Endodermal cell (in vitro differentiated cells): ENCODE measurements around the gene CRIP2. TPM values are rescaled to one million over a fixed set of nuclear protein-coding genes. Genes with fewer than 3 reads are reported as not detected.

Source experiments
- DNase-seq: peaks from one replicate; pipeline ENCODE4 v3.0.0-alpha.2; 2017
- H3K27ac ChIP-seq: 2 replicates; pipeline ENCODE4 v1.5.1; 2013; ENCODE audit warnings: mild to moderate bottlenecking, low read depth, low read length, moderate library complexity
- H3K27me3 ChIP-seq: 2 replicates; pipeline ENCODE4 v1.6.1; 2013; ENCODE audit warnings: mild to moderate bottlenecking, low read length, moderate library complexity; ENCODE audit not compliant: insufficient read depth, control insufficient read depth, poor library complexity, severe bottlenecking
- H3K36me3 ChIP-seq: 2 replicates; pipeline ENCODE4 v1.7.0; 2013; ENCODE audit warnings: mild to moderate bottlenecking, low read length, moderate library complexity; ENCODE audit not compliant: control insufficient read depth, insufficient read depth
- H3K4me1 ChIP-seq: one replicate; pipeline ENCODE4 v1.7.0; 2013; ENCODE audit warnings: low read length; ENCODE audit not compliant: control insufficient read depth, insufficient read depth
- H3K4me3 ChIP-seq: 2 replicates; pipeline ENCODE4 v1.5.1; 2013; ENCODE audit warnings: mild to moderate bottlenecking, low read length, moderate library complexity
- H3K9ac ChIP-seq: 2 replicates; pipeline ENCODE4 v1.6.1; 2013; ENCODE audit warnings: mild to moderate bottlenecking, low read length, moderate library complexity; ENCODE audit not compliant: poor library complexity, severe bottlenecking; ENCODE audit errors: extremely low read depth
- H3K9me3 ChIP-seq: 2 replicates; pipeline ENCODE4 v1.6.1; 2013; ENCODE audit warnings: mild to moderate bottlenecking, low read length, moderate library complexity; ENCODE audit not compliant: control insufficient read depth
- H3K27ac Mint-ChIP-seq: 2 replicates; pipeline ENCODE4 v1.8.0; 2020; ENCODE audit warnings: mixed read lengths
- H3K27me3 Mint-ChIP-seq: 2 replicates; pipeline ENCODE4 v1.8.0; 2021; ENCODE audit warnings: mild to moderate bottlenecking, mixed read lengths; ENCODE audit not compliant: insufficient read depth
- H3K36me3 Mint-ChIP-seq: 2 replicates; pipeline ENCODE4 v1.8.0; 2020; ENCODE audit warnings: low read depth, mixed read lengths
- H3K4me1 Mint-ChIP-seq: 2 replicates; pipeline ENCODE4 v1.8.0; 2020; ENCODE audit warnings: mixed read lengths
- H3K4me3 Mint-ChIP-seq: 2 replicates; pipeline ENCODE4 v1.8.0; 2020; ENCODE audit warnings: mild to moderate bottlenecking, moderate library complexity, mixed read lengths
- H3K9me3 Mint-ChIP-seq: 2 replicates; pipeline ENCODE4 v1.8.0; 2020; ENCODE audit warnings: mild to moderate bottlenecking, mixed read lengths
- CTCF ChIP-seq: fragments of 200-600 bp; sonication (generic); conservative IDR thresholded peaks from 2 replicates; pipeline ENCODE4 v1.5.0; 2021; ENCODE audit warnings: antibody characterized with exemption, mild to moderate bottlenecking
- WGBS, 2 experiments: methylation state at CpG; one replicate each; pipeline versions ENCODE4 v1.1.5 to v1.1.7; 2013; ENCODE audit warnings: missing lambda C conversion rate in 2 of 2, mixed read lengths in 1 of 2; ENCODE audit not compliant: insufficient coverage in 1 of 2, insufficient read length in 1 of 2; 5-methylcytosine and 5-hydroxymethylcytosine counted together
- total RNA-seq, 2 donors: library from RNA; stranded (reverse); fragmentation: NEBNext Ultra II Directional in 1 of 2; extraction: Animal tissue kit (Norgen Biotek cat#: 25700) in 1 of 2; gene quantifications; 2 replicates in 1 of 2; 3 replicates in 1 of 2; pipeline ENCODE4 v1.2.1, GENCODE V29; 2021

CRIP2 gene
- total RNA-seq, 2 donors from 2014 or later: 3.9 to 5.3 TPM

DNA sequence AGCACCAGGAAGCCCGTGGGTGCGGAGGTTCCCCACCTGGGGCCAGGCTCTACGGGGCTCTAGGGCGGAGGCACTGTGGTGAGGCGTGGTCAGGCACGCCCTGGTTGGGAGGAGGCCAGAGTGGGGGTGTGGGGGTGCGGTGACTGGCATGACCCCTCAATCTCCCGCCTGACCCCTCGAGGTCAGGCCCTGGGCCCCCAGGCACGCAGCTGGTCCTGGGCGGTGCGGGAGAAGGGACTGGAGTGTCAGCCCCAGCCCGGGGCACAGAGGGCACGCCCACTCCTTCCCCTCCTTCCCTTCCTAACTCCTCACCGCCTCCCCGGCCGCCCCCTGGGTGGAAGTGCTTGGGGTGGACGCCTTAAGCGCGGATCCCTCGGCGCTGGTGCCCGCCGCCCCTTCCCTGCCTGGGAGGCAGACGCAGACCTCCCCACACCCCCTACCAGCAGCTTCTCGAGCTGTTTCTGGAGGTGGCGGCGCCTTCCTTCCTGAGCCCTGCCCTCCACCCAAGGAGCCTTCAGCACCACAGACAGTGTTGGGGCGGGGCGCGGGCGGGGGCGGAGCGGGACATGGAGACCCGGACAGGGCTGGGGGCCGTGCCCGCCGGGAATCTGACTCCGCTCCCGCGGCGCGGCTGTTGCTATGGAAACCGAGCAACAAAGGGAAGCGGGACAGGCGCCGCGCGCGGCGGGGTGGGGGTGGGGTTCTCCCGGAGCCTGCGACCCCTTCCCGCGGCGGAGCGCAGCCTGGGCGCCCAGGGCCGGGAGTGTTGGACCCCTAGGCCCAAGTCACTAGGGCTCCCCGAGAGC lies 741 bp upstream of the CRIP2 start:
- Mint-ChIP-seq H3K4me3 (peak overlapping the region; percentile 50), H3K27me3 (peaks cover 34% of the 10 kb centered on the region), H3K9me3 (peaks cover 2% of the 10 kb centered on the region), H3K36me3 (peaks cover 1% of the 10 kb centered on the region), H3K27ac (no peak overlapping the region), H3K4me1 (no peaks in the 10 kb centered on the region)
- no peaks in the 10 kb centered on the region for H3K9me3 ChIP-seq
- peak overlapping the region; percentile 56 for H3K4me3 ChIP-seq
- peaks cover 42% of the 10 kb centered on the region for H3K27me3 ChIP-seq
- no peaks in the 10 kb centered on the region for H3K4me1 ChIP-seq
- H3K27ac ChIP-seq: peak overlapping the region; percentile 97
- peaks cover 7% of the 10 kb centered on the region for H3K36me3 ChIP-seq
- DNase-seq: peak; percentile 99
- no peak for TF ChIP-seq CTCF
- 5 to 19% methylated on average over 6 to 58 of the region's 60 CpGs for WGBS, 2 experiments
- H3K9ac ChIP-seq: peak overlapping the region; percentile 62

DNA sequence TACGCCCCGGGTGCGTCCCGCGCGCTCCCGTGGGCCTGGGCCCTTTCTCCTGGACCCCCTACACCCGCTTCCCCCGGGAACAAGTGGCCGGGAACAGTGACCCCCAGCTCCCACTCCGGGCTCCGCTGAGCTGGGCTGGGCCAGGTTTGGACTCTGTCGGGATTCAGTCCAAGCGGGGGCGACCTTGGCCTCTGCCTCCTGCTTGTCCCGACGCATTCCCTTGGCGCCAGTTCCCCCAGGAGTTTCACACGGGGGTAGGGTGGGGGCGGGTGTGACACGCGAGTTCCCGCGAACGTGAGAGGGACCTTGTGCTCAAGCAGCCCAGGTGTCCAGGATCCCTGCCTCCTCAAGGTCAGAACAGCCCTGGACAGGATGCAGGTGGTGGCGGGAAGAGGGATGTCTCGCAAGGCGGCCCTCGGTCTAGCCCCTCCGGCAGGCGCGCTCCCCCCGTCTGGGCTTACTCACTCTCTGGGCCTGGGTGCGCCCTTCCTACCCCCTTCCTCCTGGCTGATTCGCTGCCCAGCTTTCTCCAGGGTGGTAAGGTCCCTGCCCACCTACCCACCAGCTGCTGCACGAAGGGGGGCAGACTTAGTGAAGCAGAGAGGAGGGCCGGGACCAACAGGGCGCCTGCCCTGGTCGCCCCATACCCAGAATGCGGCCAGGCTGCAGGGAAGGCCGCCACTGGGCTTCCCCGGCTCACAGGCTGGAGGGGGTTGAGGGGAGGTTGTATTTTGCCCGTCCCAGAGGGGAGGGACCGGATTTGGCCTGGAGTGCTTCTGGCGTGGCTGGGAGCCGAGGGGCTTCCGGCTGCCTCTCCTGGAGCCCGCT lies 862 bp downstream of the CRIP2 start:
- H3K4me1 Mint-ChIP-seq: no peaks in the 10 kb centered on the region
- 3 to 25% methylated on average over 20 to 48 of the region's 48 CpGs for WGBS, 2 experiments
- peak; percentile 79 for DNase-seq
- H3K4me3 Mint-ChIP-seq: peak overlapping the region; percentile 51
- H3K9me3 ChIP-seq: no peaks in the 10 kb centered on the region
- no peaks in the 10 kb centered on the region for H3K36me3 ChIP-seq
- no peak overlapping the region for H3K9ac ChIP-seq
- no peak overlapping the region for H3K27ac ChIP-seq
- peaks cover 2% of the 10 kb centered on the region for H3K9me3 Mint-ChIP-seq
- no peaks in the 10 kb centered on the region for H3K4me1 ChIP-seq
- H3K27ac Mint-ChIP-seq: no peak overlapping the region
- no peak for TF ChIP-seq CTCF
- peaks cover 50% of the 10 kb centered on the region for H3K27me3 Mint-ChIP-seq
- peaks cover 57% of the 10 kb centered on the region for H3K27me3 ChIP-seq
- H3K36me3 Mint-ChIP-seq: no peaks in the 10 kb centered on the region
- H3K4me3 ChIP-seq: no peak overlapping the region

- no peak overlapping the region for H3K9ac ChIP-seq
Measured at GRCh38 chr14:105476097-105476830, 1.6 kb downstream of the CRIP2 start.

More at GRCh38 chr14:105476097-105476830, 1.6 kb downstream of the CRIP2 start:
- Mint-ChIP-seq H3K27ac (no peak overlapping the region), H3K4me1 (no peaks in the 10 kb centered on the region), H3K27me3 (peaks cover 58% of the 10 kb centered on the region), H3K4me3 (peak overlapping the region; percentile 51), H3K36me3 (no peaks in the 10 kb centered on the region), H3K9me3 (peaks cover 2% of the 10 kb centered on the region)
- H3K9me3 ChIP-seq: no peaks in the 10 kb centered on the region
- no peaks in the 10 kb centered on the region for H3K36me3 ChIP-seq
- TF ChIP-seq CTCF: no peak
- H3K27ac ChIP-seq: no peak overlapping the region
- no peak overlapping the region for H3K4me3 ChIP-seq
- WGBS, 2 experiments: 60 to 72% methylated on average over 6 to 21 of the region's 21 CpGs
- no peak for DNase-seq
- H3K4me1 ChIP-seq: no peaks in the 10 kb centered on the region
- peaks cover 65% of the 10 kb centered on the region for H3K27me3 ChIP-seq
